NCI-H2029 (cell line): ENCODE results near the gene PSMD3.
"Not testable (repeated sequence)": the region's sequence is repeated elsewhere in the genome, so short reads cannot be mapped to it uniquely, and the experiment has no call there.

ENCODE experiments used
- DNase-seq: peaks from one replicate; lab custom pipeline; 2025; lab: John Stamatoyannopoulos, UW

Gene PSMD3

GRCh38 chr17:39996800-39997199 is 16.2 kb downstream of the PSMD3 start:
- no peak for DNase-seq

GRCh38 chr17:39997543-39997942 is 16.9 kb downstream of the PSMD3 start:
- DNase-seq: no peak

GRCh38 chr17:39999067-39999466 is 18.5 kb downstream of the PSMD3 start:
- no peak for DNase-seq

- DNase-seq: no peak
Measured at GRCh38 chr17:40000161-40000560, 19.6 kb downstream of the PSMD3 start.

- DNase-seq: not testable (repeated sequence)
Measured at GRCh38 chr17:40001335-40001734, 20.7 kb downstream of the PSMD3 start.

- no peak for DNase-seq
Measured at GRCh38 chr17:40004072-40004471, 23.5 kb downstream of the PSMD3 start.

- no peak for DNase-seq
Measured at GRCh38 chr17:40004712-40005111, 24.1 kb downstream of the PSMD3 start.

- DNase-seq: no peak
Measured at GRCh38 chr17:40005520-40005919, 24.9 kb downstream of the PSMD3 start.

GRCh38 chr17:40010946-40011500 is 30.4 kb downstream of the PSMD3 start:
- not testable (repeated sequence) for DNase-seq

GRCh38 chr17:40012017-40012647 is 31.5 kb downstream of the PSMD3 start:
- DNase-seq: not testable (repeated sequence)

- no peak for DNase-seq
Measured at GRCh38 chr17:40014375-40014980, 33.9 kb downstream of the PSMD3 start.

- no peak for DNase-seq
Measured at GRCh38 chr17:40015005-40015997, 34.7 kb downstream of the PSMD3 start, which contains the start of gene CSF3. CSF3 (plus strand) TSS chr17:40015440; CDS start chr17:40015475, 35 bp downstream.

- no peak for DNase-seq
Measured at GRCh38 chr17:40015998-40016985, 35.7 kb downstream of the PSMD3 start.

GRCh38 chr17:40017422-40018080 is 36.9 kb downstream of the PSMD3 start:
- no peak for DNase-seq

GRCh38 chr17:40018211-40019121 is 37.9 kb downstream of the PSMD3 start:
- no peak for DNase-seq

GRCh38 chr17:40019140-40019991 is 38.8 kb downstream of the PSMD3 start:
- no peak for DNase-seq

- DNase-seq: no peak
Measured at GRCh38 chr17:40020146-40020545, 39.5 kb downstream of the PSMD3 start.

- no peak for DNase-seq
Measured at GRCh38 chr17:40021451-40021971, 40.9 kb downstream of the PSMD3 start.
